Measurements from ENCODE around the gene RAB10.

GRCh38 chr2:26009567-26009963 is 24.3 kb upstream of the RAB10 start:
- TF ChIP-seq POLR2A (IDR thresholded peaks at IDR 0.05; ENCODE audit: low read depth, low read length) (no peak), POLR2AphosphoS5 (IDR thresholded peaks at IDR 0.05; ENCODE audit: low read depth, low read length) (no peak), PAX5 (IDR thresholded peaks at IDR 0.05; ENCODE audit: insufficient read depth, low read length, severe bottlenecking) (no peak), TAF1 (IDR thresholded peaks at IDR 0.05; ENCODE audit: low read depth, low read length) (no peak)

All from GM12891 (cell line).